HEK293 (cell line): ENCODE data around the gene DGKD.

Experiments used
- CTCF ChIA-PET: fragments of 350-600 bp; formaldehyde crosslinking; extraction: SDS; loops from one replicate; lab custom pipeline; 2021; ENCODE audit warnings: antibody characterized with exemption; lab: Yijun Ruan, JAX
- POLR2A ChIA-PET: fragments of 300-600 bp; formaldehyde crosslinking; extraction: SDS; loops from one replicate; lab custom pipeline; 2020; ENCODE audit warnings: antibody characterized with exemption, inconsistent platforms; lab: Yijun Ruan, JAX
- H3K27ac ChIP-seq: fragments of 200-500 bp; sonication (Bioruptor generic); 2 replicates; pipeline ENCODE4 v1.5.1; 2014; ENCODE audit warnings: low read depth, low read length, control low read depth, inconsistent platforms; ENCODE audit errors: extremely low read depth
- H3K36me3 ChIP-seq, 2 experiments: fragments of 200-500 bp in 1 of 2; sonication (Bioruptor generic) in 1 of 2; 1 replicate in 1 of 2; 2 replicates in 1 of 2; pipeline ENCODE4 v1.5.1; 2014 to 2017; ENCODE audit warnings: inconsistent platforms in 2 of 2, low read length in 2 of 2; ENCODE audit not compliant: control insufficient read depth in 2 of 2, insufficient read depth in 1 of 2
- H3K4me1 ChIP-seq: fragments of 200-500 bp; sonication (Bioruptor generic); 2 replicates; pipeline ENCODE4 v1.5.1; 2014; ENCODE audit warnings: mild to moderate bottlenecking, low read length, inconsistent platforms; ENCODE audit not compliant: control insufficient read depth, insufficient read depth
- H3K4me3 ChIP-seq: 2 replicates; pipeline ENCODE4 v1.5.1; 2011; ENCODE audit warnings: low read depth, mild to moderate bottlenecking, control low read depth, low read length, moderate library complexity
- H3K9me3 ChIP-seq: fragments of 200-500 bp; sonication (Bioruptor generic); 2 replicates; pipeline ENCODE4 v1.5.1; 2014; ENCODE audit warnings: low read depth, low read length, inconsistent platforms; ENCODE audit not compliant: control insufficient read depth, insufficient read depth
- BCL11B ChIP-seq: fragments of 450-650 bp; formaldehyde crosslinking; IDR thresholded peaks from 2 replicates; pipeline ENCODE4 v1.5.1; 2016; ENCODE audit warnings: low read depth, missing biosample characterization, missing genetic modification characterization
- KLF10 ChIP-seq: fragments of 450-650 bp; IDR thresholded peaks from 2 replicates; pipeline ENCODE4 v1.5.1; 2018; ENCODE audit warnings: missing biosample characterization, mild to moderate bottlenecking, missing genetic modification characterization
- SCRT2 ChIP-seq: fragments of 450-650 bp; formaldehyde crosslinking; IDR thresholded peaks from 2 replicates; pipeline ENCODE4 v1.5.1; 2016; ENCODE audit warnings: missing biosample characterization, missing genetic modification characterization
- SP2 ChIP-seq: fragments of 450-650 bp; formaldehyde crosslinking; IDR thresholded peaks from 2 replicates; pipeline ENCODE4 v1.5.1; 2016; ENCODE audit warnings: missing biosample characterization, missing genetic modification characterization
- ZNF391 ChIP-seq: fragments of 450-650 bp; formaldehyde crosslinking; IDR thresholded peaks from 2 replicates; pipeline ENCODE4 v1.5.1; 2016; ENCODE audit warnings: low read depth, missing biosample characterization, missing genetic modification characterization, borderline replicate concordance
- ZNF473 ChIP-seq: fragments of 450-650 bp; formaldehyde crosslinking; IDR thresholded peaks from 2 replicates; pipeline ENCODE4 v1.5.1; 2017; ENCODE audit warnings: missing biosample characterization, missing genetic modification characterization
- ZNF548 ChIP-seq: fragments of 450-650 bp; formaldehyde crosslinking; IDR thresholded peaks from 2 replicates; pipeline ENCODE4 v1.5.1; 2016; ENCODE audit warnings: missing biosample characterization, missing genetic modification characterization
- ZNF555 ChIP-seq: fragments of 450-650 bp; formaldehyde crosslinking; conservative IDR thresholded peaks from 2 replicates; pipeline ENCODE4 v1.5.1; 2017; ENCODE audit warnings: missing biosample characterization, mild to moderate bottlenecking, missing genetic modification characterization, inconsistent platforms
- ZNF558 ChIP-seq: fragments of 450-650 bp; formaldehyde crosslinking; IDR thresholded peaks from 2 replicates; pipeline ENCODE4 v1.5.1; 2016; ENCODE audit warnings: missing biosample characterization, missing genetic modification characterization
- ZNF747 ChIP-seq: fragments of 450-650 bp; formaldehyde crosslinking; IDR thresholded peaks from 2 replicates; pipeline ENCODE4 v1.5.1; 2016; ENCODE audit warnings: missing biosample characterization, missing genetic modification characterization
- ZNF768 ChIP-seq: fragments of 450-650 bp; formaldehyde crosslinking; IDR thresholded peaks from 2 replicates; pipeline ENCODE4 v1.5.1; 2018; ENCODE audit warnings: missing biosample characterization, mild to moderate bottlenecking, missing genetic modification characterization
- ZNF843 ChIP-seq: fragments of 450-650 bp; formaldehyde crosslinking; IDR thresholded peaks from 2 replicates; pipeline ENCODE4 v1.5.1; 2016; ENCODE audit warnings: missing biosample characterization, missing genetic modification characterization
- TF ChIP-seq, protein P1 (sequence below): sonication (generic); formaldehyde crosslinking; IDR thresholded peaks from 2 replicates; pipeline ENCODE4 v1.8.1; 2022; ENCODE audit warnings: mild to moderate bottlenecking, moderate library complexity, missing genetic modification reagents
- TF ChIP-seq, protein P2 (sequence below): fragments of 450-650 bp; formaldehyde crosslinking; IDR thresholded peaks from 2 replicates; pipeline ENCODE4 v1.5.1; 2016; ENCODE audit warnings: missing biosample characterization, missing genetic modification characterization
- TF ChIP-seq, protein P3 (sequence below): fragments of 450-650 bp; formaldehyde crosslinking; conservative IDR thresholded peaks from 2 replicates; pipeline ENCODE4 v1.5.1; 2016; ENCODE audit warnings: low read depth, missing biosample characterization, missing genetic modification characterization
- TF ChIP-seq, protein P4 (sequence below): fragments of 450-650 bp; formaldehyde crosslinking; IDR thresholded peaks from 2 replicates; pipeline ENCODE4 v1.5.1; 2016; ENCODE audit warnings: missing biosample characterization, missing genetic modification characterization
- TF ChIP-seq, protein P5 (sequence below): fragments of 450-650 bp; formaldehyde crosslinking; IDR thresholded peaks from 2 replicates; pipeline ENCODE4 v1.5.1; 2017; ENCODE audit warnings: missing biosample characterization, missing genetic modification characterization
- TF ChIP-seq, protein P6 (sequence below): fragments of 450-650 bp; formaldehyde crosslinking; IDR thresholded peaks from 2 replicates; pipeline ENCODE4 v1.5.1; 2017; ENCODE audit warnings: missing biosample characterization, missing genetic modification characterization
- TF ChIP-seq, protein P7 (sequence below): fragments of 450-650 bp; formaldehyde crosslinking; IDR thresholded peaks from 2 replicates; pipeline ENCODE4 v1.5.1; 2016; ENCODE audit warnings: missing biosample characterization, missing genetic modification characterization

Gene DGKD

DNA sequence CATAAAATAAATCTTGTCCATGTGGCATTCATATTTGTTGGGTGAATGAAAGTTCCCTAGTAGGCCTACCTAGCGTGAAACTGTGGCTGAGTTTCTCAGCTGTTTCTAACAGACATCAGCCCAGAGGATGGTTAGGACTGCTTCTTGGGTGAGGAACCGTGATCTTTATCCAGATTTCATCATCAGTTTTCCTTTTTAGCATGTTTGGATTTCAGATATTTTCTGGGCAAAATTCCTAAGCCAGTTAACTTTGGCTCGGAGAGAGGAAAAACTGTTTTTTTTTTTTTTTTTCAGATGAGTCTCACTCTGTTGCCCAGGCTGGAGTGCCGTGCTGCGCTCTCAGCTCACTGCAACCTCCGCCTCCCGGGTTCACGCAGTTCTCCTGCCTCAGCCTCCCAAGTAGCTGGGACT is 53.5 kb downstream of the DGKD start:
- peaks cover 0 to 8% of the 10 kb centered on the region in 2 experiments; a peak in 2 of 3 replicates for H3K36me3 ChIP-seq
- CTCF ChIA-PET, result interaction anchor here (0.9 kb wide), 1 partner anchor 304 kb away, joined by 4 read pairs; no protein-coding TSS in a partner anchor
- no peaks in the 10 kb centered on the region for H3K9me3 ChIP-seq
- TF ChIP-seq ZNF558 (tag by site-specific recombination) (no peak), SP2 (tag by site-specific recombination) (no peak), ZNF768 (no peak), ZNF548 (no peak), ZNF555 (no peak)
- TF ChIP-seq, protein P1, sequence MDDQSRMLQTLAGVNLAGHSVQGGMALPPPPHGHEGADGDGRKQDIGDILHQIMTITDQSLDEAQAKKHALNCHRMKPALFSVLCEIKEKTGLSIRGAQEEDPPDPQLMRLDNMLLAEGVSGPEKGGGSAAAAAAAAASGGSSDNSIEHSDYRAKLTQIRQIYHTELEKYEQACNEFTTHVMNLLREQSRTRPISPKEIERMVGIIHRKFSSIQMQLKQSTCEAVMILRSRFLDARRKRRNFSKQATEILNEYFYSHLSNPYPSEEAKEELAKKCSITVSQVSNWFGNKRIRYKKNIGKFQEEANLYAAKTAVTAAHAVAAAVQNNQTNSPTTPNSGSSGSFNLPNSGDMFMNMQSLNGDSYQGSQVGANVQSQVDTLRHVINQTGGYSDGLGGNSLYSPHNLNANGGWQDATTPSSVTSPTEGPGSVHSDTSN, result no peak
- TF ChIP-seq, protein P2, sequence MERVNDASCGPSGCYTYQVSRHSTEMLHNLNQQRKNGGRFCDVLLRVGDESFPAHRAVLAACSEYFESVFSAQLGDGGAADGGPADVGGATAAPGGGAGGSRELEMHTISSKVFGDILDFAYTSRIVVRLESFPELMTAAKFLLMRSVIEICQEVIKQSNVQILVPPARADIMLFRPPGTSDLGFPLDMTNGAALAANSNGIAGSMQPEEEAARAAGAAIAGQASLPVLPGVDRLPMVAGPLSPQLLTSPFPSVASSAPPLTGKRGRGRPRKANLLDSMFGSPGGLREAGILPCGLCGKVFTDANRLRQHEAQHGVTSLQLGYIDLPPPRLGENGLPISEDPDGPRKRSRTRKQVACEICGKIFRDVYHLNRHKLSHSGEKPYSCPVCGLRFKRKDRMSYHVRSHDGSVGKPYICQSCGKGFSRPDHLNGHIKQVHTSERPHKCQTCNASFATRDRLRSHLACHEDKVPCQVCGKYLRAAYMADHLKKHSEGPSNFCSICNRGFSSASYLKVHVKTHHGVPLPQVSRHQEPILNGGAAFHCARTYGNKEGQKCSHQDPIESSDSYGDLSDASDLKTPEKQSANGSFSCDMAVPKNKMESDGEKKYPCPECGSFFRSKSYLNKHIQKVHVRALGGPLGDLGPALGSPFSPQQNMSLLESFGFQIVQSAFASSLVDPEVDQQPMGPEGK, result no peak
- TF ChIP-seq, protein P3, sequence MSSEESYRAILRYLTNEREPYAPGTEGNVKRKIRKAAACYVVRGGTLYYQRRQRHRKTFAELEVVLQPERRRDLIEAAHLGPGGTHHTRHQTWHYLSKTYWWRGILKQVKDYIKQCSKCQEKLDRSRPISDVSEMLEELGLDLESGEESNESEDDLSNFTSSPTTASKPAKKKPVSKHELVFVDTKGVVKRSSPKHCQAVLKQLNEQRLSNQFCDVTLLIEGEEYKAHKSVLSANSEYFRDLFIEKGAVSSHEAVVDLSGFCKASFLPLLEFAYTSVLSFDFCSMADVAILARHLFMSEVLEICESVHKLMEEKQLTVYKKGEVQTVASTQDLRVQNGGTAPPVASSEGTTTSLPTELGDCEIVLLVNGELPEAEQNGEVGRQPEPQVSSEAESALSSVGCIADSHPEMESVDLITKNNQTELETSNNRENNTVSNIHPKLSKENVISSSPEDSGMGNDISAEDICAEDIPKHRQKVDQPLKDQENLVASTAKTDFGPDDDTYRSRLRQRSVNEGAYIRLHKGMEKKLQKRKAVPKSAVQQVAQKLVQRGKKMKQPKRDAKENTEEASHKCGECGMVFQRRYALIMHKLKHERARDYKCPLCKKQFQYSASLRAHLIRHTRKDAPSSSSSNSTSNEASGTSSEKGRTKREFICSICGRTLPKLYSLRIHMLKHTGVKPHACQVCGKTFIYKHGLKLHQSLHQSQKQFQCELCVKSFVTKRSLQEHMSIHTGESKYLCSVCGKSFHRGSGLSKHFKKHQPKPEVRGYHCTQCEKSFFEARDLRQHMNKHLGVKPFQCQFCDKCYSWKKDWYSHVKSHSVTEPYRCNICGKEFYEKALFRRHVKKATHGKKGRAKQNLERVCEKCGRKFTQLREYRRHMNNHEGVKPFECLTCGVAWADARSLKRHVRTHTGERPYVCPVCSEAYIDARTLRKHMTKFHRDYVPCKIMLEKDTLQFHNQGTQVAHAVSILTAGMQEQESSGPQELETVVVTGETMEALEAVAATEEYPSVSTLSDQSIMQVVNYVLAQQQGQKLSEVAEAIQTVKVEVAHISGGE (tag by site-specific recombination), result no peak
- TF ChIP-seq, all 188 proteins: peak for 0
- H3K27ac ChIP-seq, result no peak overlapping the region; the same call in 1 of the 2 replicates
- peaks cover 5% of the 10 kb centered on the region; the same call in 1 of the 2 replicates for H3K4me1 ChIP-seq
- no peak overlapping the region for H3K4me3 ChIP-seq
- POLR2A ChIA-PET, result no interaction called here

DNA sequence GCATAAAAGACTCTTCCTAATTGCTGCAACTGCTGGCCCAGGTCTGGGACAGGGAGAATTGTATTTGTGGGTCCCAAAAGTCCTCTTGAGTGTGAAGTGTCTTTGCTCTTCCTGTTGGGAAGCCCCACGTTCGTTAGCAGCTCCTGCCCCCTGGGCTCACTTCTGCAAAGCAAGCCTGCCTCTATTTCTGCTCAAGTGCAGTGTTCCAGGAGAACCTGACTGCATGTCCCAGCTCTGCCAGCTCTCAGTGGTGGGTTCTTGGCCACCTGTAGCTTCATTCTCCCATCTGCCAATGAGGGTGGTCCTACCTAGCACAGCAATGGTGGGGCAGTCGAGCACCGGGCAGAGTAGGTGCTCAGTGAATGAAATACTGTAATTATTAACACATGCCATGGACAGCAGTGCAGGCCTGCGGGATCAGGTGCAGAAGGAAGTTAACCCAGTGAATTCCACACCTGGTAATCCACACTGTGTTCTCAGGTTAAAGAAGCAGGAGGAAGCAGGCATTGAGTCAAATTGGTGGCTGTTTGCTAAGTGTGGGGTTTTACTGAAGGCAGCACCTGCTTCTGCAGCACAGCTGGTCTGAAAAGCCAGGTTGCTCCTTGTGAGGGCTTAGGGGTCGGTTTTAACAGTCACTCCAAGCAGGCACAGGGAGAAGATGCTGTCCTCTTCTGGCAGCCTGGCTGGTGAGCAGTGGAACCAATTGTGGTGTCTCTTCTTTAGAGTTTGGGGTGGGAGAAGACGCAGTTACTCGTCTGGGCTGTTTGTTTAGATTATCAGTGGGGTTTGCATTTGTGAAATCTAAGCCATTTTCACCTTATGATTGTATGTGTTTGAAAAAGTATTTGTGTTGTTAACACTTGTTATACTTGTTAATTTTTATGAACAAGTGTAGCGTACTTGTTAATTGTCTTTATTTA is 54.3 kb downstream of the DGKD start:
- Histone ChIP-seq H3K9me3 (no peaks in the 10 kb centered on the region), H3K4me1 (peaks cover 8% of the 10 kb centered on the region; the same call in 1 of the 2 replicates), H3K27ac (no peak overlapping the region), H3K4me3 (no peak overlapping the region), H3K36me3 (peaks cover 0 to 8% of the 10 kb centered on the region in 2 experiments; a peak in 2 of 3 replicates)
- ChIA-PET POLR2A (no interaction called here), CTCF (no interaction called here)
- no peak for TF ChIP-seq ZNF747 (tag by site-specific recombination)
- no peak for TF ChIP-seq ZNF391 (tag by site-specific recombination)
- TF ChIP-seq, protein P4, sequence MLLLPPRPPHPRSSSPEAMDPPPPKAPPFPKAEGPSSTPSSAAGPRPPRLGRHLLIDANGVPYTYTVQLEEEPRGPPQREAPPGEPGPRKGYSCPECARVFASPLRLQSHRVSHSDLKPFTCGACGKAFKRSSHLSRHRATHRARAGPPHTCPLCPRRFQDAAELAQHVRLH (tag by site-specific recombination), result no peak
- no peak for TF ChIP-seq ZNF473 (tag by site-specific recombination)
- TF ChIP-seq SCRT2 (tag by site-specific recombination), result peak; percentile 61
- TF ChIP-seq ZNF843 (tag by site-specific recombination), result no peak
- TF ChIP-seq, protein P5, sequence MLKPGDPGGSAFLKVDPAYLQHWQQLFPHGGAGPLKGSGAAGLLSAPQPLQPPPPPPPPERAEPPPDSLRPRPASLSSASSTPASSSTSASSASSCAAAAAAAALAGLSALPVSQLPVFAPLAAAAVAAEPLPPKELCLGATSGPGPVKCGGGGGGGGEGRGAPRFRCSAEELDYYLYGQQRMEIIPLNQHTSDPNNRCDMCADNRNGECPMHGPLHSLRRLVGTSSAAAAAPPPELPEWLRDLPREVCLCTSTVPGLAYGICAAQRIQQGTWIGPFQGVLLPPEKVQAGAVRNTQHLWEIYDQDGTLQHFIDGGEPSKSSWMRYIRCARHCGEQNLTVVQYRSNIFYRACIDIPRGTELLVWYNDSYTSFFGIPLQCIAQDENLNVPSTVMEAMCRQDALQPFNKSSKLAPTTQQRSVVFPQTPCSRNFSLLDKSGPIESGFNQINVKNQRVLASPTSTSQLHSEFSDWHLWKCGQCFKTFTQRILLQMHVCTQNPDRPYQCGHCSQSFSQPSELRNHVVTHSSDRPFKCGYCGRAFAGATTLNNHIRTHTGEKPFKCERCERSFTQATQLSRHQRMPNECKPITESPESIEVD (tag by site-specific recombination), result no peak
- TF ChIP-seq, protein P6, sequence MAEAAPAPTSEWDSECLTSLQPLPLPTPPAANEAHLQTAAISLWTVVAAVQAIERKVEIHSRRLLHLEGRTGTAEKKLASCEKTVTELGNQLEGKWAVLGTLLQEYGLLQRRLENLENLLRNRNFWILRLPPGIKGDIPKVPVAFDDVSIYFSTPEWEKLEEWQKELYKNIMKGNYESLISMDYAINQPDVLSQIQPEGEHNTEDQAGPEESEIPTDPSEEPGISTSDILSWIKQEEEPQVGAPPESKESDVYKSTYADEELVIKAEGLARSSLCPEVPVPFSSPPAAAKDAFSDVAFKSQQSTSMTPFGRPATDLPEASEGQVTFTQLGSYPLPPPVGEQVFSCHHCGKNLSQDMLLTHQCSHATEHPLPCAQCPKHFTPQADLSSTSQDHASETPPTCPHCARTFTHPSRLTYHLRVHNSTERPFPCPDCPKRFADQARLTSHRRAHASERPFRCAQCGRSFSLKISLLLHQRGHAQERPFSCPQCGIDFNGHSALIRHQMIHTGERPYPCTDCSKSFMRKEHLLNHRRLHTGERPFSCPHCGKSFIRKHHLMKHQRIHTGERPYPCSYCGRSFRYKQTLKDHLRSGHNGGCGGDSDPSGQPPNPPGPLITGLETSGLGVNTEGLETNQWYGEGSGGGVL (tag by site-specific recombination), result no peak
- TF ChIP-seq BCL11B, result no peak
- TF ChIP-seq KLF10 (tag by site-specific recombination), result no peak
- TF ChIP-seq, protein P7, sequence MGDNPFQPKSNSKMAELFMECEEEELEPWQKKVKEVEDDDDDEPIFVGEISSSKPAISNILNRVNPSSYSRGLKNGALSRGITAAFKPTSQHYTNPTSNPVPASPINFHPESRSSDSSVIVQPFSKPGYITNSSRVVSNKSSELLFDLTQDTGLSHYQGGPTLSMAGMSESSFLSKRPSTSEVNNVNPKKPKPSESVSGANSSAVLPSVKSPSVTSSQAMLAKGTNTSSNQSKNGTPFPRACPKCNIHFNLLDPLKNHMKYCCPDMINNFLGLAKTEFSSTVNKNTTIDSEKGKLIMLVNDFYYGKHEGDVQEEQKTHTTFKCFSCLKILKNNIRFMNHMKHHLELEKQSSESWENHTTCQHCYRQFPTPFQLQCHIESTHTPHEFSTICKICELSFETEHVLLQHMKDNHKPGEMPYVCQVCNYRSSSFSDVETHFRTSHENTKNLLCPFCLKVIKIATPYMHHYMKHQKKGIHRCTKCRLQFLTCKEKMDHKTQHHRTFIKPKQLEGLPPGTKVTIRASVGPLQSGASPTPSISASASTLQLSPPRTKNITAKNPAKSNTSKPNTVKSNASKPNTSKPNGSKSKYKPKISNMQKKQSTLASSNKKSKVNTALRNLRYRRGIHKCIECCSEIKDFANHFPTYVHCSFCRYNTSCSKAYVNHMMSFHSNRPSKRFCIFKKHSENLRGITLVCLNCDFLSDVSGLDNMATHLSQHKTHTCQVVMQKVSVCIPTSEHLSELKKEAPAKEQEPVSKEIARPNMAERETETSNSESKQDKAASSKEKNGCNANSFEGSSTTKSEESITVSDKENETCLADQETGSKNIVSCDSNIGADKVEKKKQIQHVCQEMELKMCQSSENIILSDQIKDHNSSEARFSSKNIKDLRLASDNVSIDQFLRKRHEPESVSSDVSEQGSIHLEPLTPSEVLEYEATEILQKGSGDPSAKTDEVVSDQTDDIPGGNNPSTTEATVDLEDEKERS, result no peak
